ENCODE measurements around the gene KLF6.

DNA sequence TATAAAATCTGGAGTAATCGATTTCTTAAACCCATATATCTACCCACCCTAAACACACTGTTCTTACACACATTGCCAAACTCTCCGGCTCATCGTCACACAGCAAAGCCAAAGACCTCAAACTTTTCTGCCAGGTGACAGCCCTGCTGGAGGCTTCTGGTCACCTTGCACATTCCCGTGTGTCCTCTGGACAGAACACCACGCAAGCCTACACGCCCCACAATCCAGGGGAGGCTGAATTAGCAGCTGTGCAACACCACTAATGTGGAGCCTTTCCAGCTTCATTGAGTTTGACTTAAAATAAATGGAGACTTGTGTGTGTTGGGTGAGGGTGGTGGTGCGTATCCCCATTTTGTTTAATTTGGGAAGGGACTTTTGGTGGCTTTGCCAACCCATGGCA lies 38.4 kb downstream of the KLF6 start:
- no peak for TF ChIP-seq CTCF (IDR thresholded peaks at IDR 0.05; ENCODE audit: low read length)
- no peak for TF ChIP-seq EZH2 (IDR thresholded peaks at IDR 0.05; ENCODE audit: borderline replicate concordance, low read length)

Data from OCI-LY1 (cell line).